HG02885 (cell line): ENCODE results near the gene ADAP1.

ENCODE experiments used
- ATAC-seq: cut with Tn5 transposase; IDR thresholded peaks from one replicate; pipeline ENCODE4 v1.9.1; 2021; ENCODE audit warnings: mild to moderate bottlenecking; ENCODE audit not compliant: unreplicated experiment, poor library complexity

Gene ADAP1

DNA sequence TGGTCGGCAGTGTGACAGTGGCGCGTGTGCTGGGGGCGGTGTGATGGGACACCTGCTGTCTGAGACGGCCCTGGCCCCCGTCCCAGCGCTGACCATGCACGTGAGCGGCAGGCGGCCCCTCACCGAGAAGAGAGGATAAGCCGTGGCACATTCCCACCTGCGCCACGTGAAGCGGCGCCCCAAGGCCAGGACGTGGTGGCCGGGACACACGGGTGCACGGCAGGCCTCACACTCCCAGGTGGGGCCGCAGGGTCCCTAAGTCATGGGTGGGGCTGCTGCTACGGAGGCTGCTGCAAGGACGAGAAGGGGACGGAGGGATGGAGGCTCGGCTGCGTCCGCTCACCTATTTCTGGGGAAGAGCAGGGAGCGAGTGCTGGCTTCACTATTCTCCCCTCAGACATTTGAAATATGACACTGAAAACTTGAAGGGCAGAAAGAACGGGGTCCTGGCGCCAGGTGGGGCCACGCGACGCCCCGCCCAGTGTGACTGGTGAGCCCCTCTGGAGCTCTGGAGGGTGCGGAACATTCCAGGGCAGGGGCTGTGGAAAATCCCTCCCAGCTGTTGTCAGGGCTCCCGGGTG is 36.0 kb upstream of the ADAP1 start:
- ATAC-seq = no peak

- no peak for ATAC-seq
These were observed 34.6 kb upstream of the ADAP1 start for GRCh38 chr7:988963-989529.

GRCh38 chr7:988426-988911 is 34.0 kb upstream of the ADAP1 start:
- no peak for ATAC-seq

DNA sequence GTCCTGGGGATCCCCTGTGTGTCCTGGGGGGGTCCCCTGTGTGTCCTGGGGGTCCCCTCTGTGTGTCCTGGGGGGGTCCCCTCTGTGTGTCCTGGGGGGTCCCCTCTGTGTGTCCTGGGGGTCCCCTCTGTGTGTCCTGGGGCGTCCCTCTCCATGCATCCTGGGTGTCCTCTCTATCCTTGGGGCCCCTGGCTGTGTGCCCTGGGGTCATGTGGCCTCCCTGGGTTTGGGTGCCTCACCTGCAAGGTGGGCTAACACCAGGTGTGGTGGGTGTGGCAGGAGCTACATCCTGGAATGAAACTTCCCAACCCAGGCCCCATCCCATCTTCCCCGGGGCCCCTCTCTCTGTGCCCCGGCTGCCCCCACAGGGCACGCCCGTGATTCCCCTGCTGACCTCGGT is 33.4 kb upstream of the ADAP1 start:
- no peak for ATAC-seq

GRCh38 chr7:986766-987751 is 32.6 kb upstream of the ADAP1 start:
- ATAC-seq = no peak

DNA sequence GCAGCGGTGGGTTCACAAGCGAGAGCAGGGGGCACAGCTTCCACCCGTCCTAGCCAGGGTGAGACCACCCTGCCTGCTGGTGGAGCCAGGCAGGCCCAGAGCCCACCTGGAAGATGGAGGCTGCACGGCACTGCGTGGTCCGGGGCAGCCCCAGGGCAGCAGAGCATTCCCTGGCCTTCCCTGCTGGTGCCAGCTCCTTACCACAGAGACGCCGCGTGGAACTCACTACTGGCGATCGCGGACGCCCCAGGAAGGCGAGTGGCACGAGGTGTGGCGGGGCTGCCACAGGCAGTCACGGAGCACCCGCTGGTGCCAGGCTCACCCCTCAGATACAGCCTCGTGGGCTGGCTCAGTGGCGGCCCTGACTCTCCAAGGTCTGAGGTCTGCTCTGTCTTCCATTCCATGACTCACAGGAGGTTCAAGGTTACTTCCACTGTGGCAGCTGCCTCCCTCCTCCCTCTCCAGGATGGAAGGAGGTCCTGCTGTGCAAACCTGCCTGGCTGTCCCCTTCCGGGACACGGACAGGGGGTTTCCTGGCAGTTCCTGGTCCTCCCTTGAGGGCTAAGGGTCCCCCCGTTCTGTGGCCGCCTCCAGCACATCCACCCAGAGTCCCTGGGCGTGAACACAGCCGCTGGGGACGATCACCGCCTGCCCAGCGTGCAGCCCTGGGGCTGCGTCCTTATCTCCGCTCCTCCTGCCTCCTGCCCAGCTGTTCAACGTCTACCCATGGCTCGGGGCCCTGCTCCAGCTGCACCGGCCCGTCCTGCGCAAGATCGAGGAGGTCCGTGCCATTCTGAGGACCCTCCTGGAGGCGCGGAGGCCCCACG is 31.6 kb upstream of the ADAP1 start:
- ATAC-seq = no peak

- ATAC-seq = no peak
These were observed 30.6 kb upstream of the ADAP1 start for GRCh38 chr7:985127-985416.

DNA sequence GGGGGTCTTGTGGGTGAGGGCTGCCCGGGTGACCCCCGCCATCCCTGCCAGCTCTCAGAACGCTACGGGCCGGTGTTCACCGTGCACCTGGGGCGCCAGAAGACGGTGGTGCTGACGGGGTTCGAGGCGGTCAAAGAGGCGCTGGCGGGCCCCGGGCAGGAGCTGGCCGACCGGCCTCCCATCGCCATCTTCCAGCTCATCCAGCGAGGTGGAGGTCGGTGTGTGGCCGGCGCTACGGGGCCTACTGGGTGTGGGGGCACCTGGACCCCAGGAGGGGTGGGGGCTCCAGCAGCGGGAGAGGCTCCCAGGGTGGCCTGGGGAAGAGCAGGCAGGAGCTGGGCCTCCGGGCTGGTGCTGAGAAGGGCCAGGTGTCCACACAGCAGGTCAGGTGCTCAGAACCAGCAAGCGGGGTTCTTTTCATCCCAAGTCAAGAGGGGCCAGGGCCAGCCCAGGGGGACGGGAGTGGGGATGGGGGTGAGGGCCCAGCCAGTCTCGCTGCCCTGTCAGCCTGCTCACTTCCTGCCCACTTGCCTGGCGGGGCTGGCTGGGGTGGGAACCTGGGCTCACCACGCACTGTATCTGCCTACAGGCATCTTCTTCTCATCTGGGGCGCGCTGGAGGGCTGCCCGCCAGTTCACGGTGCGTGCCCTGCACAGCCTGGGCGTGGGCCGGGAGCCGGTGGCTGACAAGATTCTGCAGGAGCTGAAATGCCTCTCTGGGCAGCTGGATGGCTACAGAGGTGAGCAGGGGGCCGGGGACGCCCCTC is 30.1 kb upstream of the ADAP1 start:
- no peak for ATAC-seq

GRCh38 chr7:983616-984071 is 29.2 kb upstream of the ADAP1 start:
- no peak for ATAC-seq

DNA sequence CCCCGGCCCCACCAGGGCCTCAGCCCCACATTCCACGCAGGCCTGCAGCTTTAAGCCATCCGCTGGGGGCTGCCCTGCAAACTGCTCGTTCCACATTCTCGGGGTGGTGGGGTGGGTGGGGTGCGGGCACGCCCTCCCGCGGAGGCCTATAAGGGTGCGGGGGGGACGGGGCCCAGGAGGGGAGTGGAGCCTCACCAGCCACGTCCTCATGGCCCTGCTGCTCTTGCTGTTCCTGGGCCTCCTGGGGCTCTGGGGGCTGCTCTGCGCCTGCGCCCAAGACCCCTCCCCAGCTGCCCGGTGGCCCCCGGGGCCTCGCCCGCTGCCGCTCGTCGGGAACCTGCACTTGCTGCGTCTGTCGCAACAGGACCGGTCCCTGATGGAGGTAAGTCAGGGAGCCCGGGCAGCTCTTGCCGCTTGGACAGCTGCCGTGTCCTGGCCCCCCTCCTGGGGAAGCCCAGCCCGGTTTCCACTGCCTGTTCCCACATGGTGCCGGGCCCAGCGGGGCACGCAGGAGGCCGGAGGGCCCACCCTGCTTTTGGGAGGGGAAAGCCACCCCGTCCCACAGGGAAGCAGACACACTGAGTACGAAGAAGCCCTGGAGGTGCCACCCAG is 28.6 kb upstream of the ADAP1 start, which contains the start of gene CYP2W1:
TSS of gene CYP2W1 (plus strand) at position 178 of the 612 bp plus-strand sequence. CDS start at position 209, 31 bp downstream.
- no peak for ATAC-seq

DNA sequence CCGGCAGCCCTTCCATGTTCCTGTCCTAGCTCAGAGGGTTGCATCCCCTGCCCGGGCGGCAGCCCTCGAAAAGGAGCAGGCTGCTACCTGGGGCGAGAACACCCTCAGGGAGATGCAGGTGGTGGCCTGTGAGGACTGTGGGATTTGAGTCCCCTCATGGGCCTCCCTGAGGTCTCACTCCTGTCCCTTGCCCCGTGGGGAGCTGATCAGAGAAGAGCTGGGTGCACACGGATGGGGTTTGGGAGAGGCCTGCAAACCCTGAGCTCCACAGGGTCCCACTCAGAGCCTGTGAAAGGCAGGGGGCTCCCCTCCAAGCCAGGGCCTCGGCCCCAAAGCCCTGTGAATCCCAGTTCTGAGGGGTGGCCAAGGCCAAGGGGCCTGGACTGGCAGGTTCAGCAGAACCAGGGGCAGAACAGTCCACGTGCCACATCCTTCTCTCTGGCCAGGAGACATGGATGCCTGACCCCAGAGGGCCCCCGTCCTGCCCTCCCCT is 28.1 kb upstream of the ADAP1 start:
- no peak for ATAC-seq

GRCh38 chr7:981793-982510 is 27.5 kb upstream of the ADAP1 start:
- ATAC-seq = no peak

GRCh38 chr7:979886-980571 is 25.5 kb upstream of the ADAP1 start:
- no peak for ATAC-seq

DNA sequence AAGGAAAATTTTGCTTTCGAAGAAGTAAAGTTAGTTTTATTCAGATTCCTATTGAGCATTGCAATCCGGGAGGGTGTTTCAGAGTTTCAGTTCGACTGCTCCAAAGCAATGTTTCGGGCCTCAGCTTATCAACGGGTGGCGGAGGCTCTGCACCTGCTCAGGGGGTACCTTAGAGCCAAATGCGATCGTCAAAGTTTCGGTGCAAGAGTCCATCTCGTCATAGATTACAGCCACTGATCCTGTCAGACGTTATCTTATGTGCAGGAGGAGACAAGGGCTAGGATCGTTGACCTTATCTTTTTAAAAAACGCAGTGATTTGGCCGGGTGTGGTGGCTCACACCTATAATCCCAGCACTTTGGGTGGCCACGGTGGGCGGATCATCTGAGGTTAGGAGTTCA is 24.7 kb upstream of the ADAP1 start:
- no peak for ATAC-seq

DNA sequence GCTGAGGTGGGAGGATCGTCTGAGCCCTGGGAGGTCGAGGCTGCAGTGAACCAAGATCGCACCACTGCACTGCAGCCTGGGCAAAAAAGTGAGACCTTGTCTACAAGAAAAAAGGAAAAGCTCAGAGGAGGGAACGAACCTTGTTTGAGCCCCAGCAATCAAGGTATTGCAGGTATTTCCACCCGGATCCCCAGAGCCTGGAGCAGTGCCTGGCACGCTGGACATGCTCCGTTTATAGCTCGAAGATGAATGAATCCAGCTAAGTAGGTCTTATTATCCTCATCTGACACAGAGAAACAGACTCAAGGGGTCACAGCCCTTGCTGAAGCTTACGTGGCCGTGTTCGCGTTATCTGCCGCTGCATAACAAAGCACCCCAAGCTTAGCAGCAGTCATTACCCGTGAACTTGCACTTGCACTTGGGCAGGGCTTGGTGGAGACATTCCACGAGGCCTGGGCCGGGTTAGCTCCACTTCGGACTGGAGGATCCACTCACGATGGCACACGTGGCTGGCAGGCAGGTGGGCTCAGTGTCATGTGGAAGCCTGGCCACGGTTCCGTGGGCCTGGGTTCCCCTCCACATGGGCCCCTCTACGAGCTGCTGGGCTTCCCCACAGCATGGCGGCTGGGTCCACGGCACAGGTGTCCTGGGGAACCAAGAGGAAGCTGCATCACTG is 24.1 kb upstream of the ADAP1 start:
- ATAC-seq = no peak

DNA sequence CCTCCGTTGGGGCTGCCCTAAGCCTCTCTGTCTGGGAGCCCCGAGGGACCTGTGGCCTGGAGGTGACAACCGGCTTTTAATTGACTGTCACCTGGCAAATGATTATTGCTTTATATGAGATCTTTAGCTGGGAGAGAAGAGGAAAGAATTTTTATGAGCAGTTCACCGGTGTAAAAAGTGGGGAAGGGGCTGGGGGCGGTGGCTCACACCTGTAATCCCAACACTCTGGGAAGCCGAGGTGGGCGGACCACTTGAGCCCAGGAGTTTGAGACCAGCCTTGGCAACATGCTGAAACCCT is 23.5 kb upstream of the ADAP1 start:
- no peak for ATAC-seq

DNA sequence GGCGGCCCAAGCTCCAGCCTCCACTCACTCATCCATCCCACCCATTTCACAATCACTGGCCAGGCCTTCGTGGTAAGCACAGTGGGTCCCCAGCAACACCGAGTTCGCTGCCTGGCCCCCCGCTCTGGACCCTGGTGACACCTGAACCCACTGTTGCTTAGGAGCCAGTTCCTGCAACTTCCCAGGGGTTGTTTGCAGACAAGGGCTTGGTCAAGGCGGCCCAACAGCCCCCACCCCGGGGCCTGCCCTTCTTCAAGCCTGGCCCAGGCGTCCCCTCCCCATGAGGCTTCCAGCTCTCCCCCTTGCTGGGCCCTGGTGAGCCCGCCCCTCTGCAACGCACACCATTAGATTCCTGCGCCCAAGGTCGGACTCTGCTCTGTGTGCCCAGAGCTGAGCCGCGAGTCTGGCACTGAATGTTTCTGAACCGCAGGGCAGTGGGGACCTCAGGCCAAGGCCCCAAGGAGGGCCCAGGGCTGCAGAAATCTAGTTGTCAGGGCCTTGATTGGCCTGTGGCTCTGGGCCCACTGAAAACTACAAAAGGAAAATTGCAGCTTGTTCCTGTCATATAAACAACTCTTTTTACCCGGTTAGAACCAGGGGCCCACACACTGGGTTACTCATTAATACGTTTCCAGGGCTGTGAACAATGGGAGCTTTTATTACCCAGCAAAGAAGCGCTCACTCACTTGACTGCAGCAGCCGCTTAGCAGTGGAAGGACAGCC is 23.0 kb upstream of the ADAP1 start:
- no peak for ATAC-seq
